ENCODE data around the gene GOSR2.

GRCh38 chr17:46960152-46960551 lies 37.2 kb downstream of the GOSR2 start:
- TF ChIP-seq CTCF (conservative IDR thresholded peaks at IDR 0.05) (no peak), EZH2 (IDR thresholded peaks at IDR 0.05; ENCODE audit: low read depth) (no peak)
